Measurements from ENCODE around the gene SEPSECS. TPM values are rescaled to one million over a fixed set of nuclear protein-coding genes. Genes with fewer than 3 reads are reported as not detected.

SEPSECS gene
- total RNA-seq, 1 experiment from 2014 or later = 10.6 TPM

- TF ChIP-seq SIN3A (IDR thresholded peaks at IDR 0.05; ENCODE audit: low read depth) (no peak), EZH2phosphoT487 (IDR thresholded peaks at IDR 0.05; ENCODE audit: borderline replicate concordance) (no peak), YY1 (IDR thresholded peaks at IDR 0.05; ENCODE audit: extremely low read depth, insufficient replicate concordance, low read depth, low read length) (no peak), EZH2 (IDR thresholded peaks at IDR 0.05) (no peak), ELF1 (IDR thresholded peaks at IDR 0.05; ENCODE audit: borderline replicate concordance, low read depth) (no peak), SP1 (IDR thresholded peaks at IDR 0.05; ENCODE audit: low read depth) (no peak), FOSL1 (IDR thresholded peaks at IDR 0.05; ENCODE audit: low read depth) (no peak), CBX3 (IDR thresholded peaks at IDR 0.05; ENCODE audit: low read depth) (no peak)
- TF ChIP-seq, protein P1, sequence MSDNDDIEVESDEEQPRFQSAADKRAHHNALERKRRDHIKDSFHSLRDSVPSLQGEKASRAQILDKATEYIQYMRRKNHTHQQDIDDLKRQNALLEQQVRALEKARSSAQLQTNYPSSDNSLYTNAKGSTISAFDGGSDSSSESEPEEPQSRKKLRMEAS (IDR thresholded peaks at IDR 0.05) = no peak
These were observed 11.1 kb upstream of the SEPSECS start (continued) for GRCh38 chr4:25171201-25171865.

DNA sequence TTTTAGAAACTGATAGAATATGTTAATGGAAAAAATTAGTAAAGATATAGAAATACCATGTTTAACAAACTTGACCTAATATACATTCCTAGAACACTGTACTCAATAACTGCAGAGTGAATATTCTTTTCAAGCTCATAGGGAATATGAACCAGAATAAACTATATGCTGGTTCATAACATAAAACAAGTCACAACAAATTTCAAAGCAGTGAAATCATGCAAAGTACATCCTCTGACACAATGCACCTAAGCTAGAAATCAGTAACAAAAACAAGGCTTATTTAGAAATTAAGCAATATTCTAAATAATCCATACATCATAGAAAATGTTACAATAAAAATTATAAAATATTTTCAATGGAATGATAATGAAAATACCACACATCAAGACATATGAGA, 9.2 kb upstream of the SEPSECS start:
- no peaks in the 10 kb centered on the region for H3K79me2 ChIP-seq (ENCODE audit: insufficient read depth, low read length)
- H3K27me3 ChIP-seq (ENCODE audit: insufficient read depth, low read length) = no peaks in the 10 kb centered on the region
- H4K20me1 ChIP-seq (ENCODE audit: insufficient read depth) = no peaks in the 10 kb centered on the region
- H2AFZ ChIP-seq (ENCODE audit: low read depth, low read length, poor library complexity, severe bottlenecking) = no peak overlapping the region
- ChIA-PET RAD21 (ENCODE audit: low non-redundant PET in 1 of 2, low total read pairs in 2 of 2, uncharacterized antibody in 2 of 2, unreplicated experiment in 2 of 2) (no interaction called here), POLR2A (no interaction called here), CTCF (no interaction called here)
- H3K27ac ChIP-seq (ENCODE audit: low read depth, low read length) = no peak overlapping the region
- no peaks in the 10 kb centered on the region for H3K9me3 ChIP-seq (ENCODE audit: control insufficient read depth in 1 of 2, insufficient read depth in 1 of 2, low read depth in 1 of 2, low read length in 2 of 2)
- H3K4me1 ChIP-seq (ENCODE audit: control insufficient read depth in 1 of 2, insufficient read depth in 2 of 2, low read length in 2 of 2) = peaks cover 21 to 27% of the 10 kb centered on the region in 2 experiments
- no peak for ATAC-seq
- no peaks in the 10 kb centered on the region for H3K9me2 ChIP-seq (ENCODE audit: insufficient read depth)
- H3K9ac ChIP-seq (ENCODE audit: low read length) = no peak overlapping the region
- no peaks in the 10 kb centered on the region for H3K36me3 ChIP-seq (ENCODE audit: control insufficient read depth in 1 of 2, insufficient read depth in 2 of 2, low read length in 2 of 2)
- intact Hi-C loops (cut with micrococcal nuclease) = no loop called here
- no peak overlapping the region for H3K4me2 ChIP-seq (ENCODE audit: low read length)
- H3K4me3 ChIP-seq (replicated peaks in 1 of 2; ENCODE audit: low read depth in 1 of 2, low read length in 2 of 2) = no peak overlapping the region
- DNase-seq (ENCODE audit: low read depth, low spot score) = no peak
- BruUV-seq (replicated peaks) = no TSS peak
- TF ChIP-seq ZBTB33 (IDR thresholded peaks at IDR 0.05; ENCODE audit: extremely low read depth, insufficient replicate concordance, low read length) = no peak
- TF ChIP-seq, protein P2, sequence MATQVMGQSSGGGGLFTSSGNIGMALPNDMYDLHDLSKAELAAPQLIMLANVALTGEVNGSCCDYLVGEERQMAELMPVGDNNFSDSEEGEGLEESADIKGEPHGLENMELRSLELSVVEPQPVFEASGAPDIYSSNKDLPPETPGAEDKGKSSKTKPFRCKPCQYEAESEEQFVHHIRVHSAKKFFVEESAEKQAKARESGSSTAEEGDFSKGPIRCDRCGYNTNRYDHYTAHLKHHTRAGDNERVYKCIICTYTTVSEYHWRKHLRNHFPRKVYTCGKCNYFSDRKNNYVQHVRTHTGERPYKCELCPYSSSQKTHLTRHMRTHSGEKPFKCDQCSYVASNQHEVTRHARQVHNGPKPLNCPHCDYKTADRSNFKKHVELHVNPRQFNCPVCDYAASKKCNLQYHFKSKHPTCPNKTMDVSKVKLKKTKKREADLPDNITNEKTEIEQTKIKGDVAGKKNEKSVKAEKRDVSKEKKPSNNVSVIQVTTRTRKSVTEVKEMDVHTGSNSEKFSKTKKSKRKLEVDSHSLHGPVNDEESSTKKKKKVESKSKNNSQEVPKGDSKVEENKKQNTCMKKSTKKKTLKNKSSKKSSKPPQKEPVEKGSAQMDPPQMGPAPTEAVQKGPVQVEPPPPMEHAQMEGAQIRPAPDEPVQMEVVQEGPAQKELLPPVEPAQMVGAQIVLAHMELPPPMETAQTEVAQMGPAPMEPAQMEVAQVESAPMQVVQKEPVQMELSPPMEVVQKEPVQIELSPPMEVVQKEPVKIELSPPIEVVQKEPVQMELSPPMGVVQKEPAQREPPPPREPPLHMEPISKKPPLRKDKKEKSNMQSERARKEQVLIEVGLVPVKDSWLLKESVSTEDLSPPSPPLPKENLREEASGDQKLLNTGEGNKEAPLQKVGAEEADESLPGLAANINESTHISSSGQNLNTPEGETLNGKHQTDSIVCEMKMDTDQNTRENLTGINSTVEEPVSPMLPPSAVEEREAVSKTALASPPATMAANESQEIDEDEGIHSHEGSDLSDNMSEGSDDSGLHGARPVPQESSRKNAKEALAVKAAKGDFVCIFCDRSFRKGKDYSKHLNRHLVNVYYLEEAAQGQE (IDR thresholded peaks at IDR 0.05; ENCODE audit: low read depth) = no peak
- TF ChIP-seq TCF7L2 (IDR thresholded peaks at IDR 0.05; ENCODE audit: borderline replicate concordance, extremely low read depth, insufficient read depth, insufficient read length) = no peak
- TF ChIP-seq CTCF (IDR thresholded peaks at IDR 0.05 in 2 of 3, conservative IDR thresholded peaks at IDR 0.05 in 1 of 3; ENCODE audit: borderline replicate concordance in 1 of 3, insufficient read depth in 1 of 3, low read depth in 2 of 3, low read length in 2 of 3) = no peak
- TF ChIP-seq RAD21 (IDR thresholded peaks at IDR 0.05; ENCODE audit: low read depth) = no peak
- no peak for TF ChIP-seq EZH2phosphoT487 (IDR thresholded peaks at IDR 0.05; ENCODE audit: borderline replicate concordance)
- TF ChIP-seq POLR2A (IDR thresholded peaks at IDR 0.05; ENCODE audit: borderline replicate concordance, extremely low read depth, insufficient read depth, insufficient read length) = no peak
- no peak for TF ChIP-seq POLR2AphosphoS5 (IDR thresholded peaks at IDR 0.05; ENCODE audit: low read depth, low read length)
- TF ChIP-seq EZH2 (IDR thresholded peaks at IDR 0.05) = no peak
- TF ChIP-seq FOSL1 (IDR thresholded peaks at IDR 0.05; ENCODE audit: low read depth) = no peak
- TF ChIP-seq ELF1 (IDR thresholded peaks at IDR 0.05; ENCODE audit: borderline replicate concordance, low read depth) = no peak
- no peak for TF ChIP-seq ZNF274 (IDR thresholded peaks at IDR 0.05; ENCODE audit: low read depth, low read length)

All from HCT116 (cell line).